GM12878 (cell line): ENCODE data around the gene CLASP1.

Source experiments
- EZH2 ChIP-seq: IDR thresholded peaks from 2 replicates; pipeline ENCODE4 v1.6.1; 2012; ENCODE audit warnings: low read depth, mild to moderate bottlenecking, control low read depth, inconsistent platforms, low read length, borderline replicate concordance; ENCODE audit not compliant: control insufficient read depth
- FOS ChIP-seq: IDR thresholded peaks from 3 replicates; pipeline ENCODE4 v1.6.1; 2011; ENCODE audit warnings: borderline replicate concordance; ENCODE audit not compliant: insufficient read length; ENCODE audit errors: extremely low read depth
- FOXM1 ChIP-seq: IDR thresholded peaks from 2 replicates; pipeline ENCODE4 v1.6.1; 2012; ENCODE audit warnings: low read depth, mild to moderate bottlenecking, inconsistent platforms, low read length, moderate library complexity
- NBN ChIP-seq: fragments of 450-650 bp; IDR thresholded peaks from 2 replicates; pipeline ENCODE4 v1.6.1; 2016
- RAD51 ChIP-seq: fragments of 450-650 bp; IDR thresholded peaks from 2 replicates; pipeline ENCODE4 v1.6.1; 2016; ENCODE audit warnings: moderate library complexity, mild to moderate bottlenecking, inconsistent platforms
- ZNF687 ChIP-seq: fragments of 450-650 bp; IDR thresholded peaks from 2 replicates; pipeline ENCODE4 v1.6.1; 2017; ENCODE audit warnings: mild to moderate bottlenecking, moderate library complexity

- TF ChIP-seq NBN (no peak), ZNF687 (no peak), EZH2 (no peak), RAD51 (no peak), FOS (no peak), FOXM1 (no peak)
Observed at GRCh38 chr2:121419081-121419699, 230.1 kb downstream of the CLASP1 start.
